Sigmoid colon (tissue), 7 donors: ENCODE data around the gene VASP. TPM values are rescaled to one million over a fixed set of nuclear protein-coding genes. Genes with fewer than 3 reads are reported as not detected.

Experiments
- DNase-seq: peaks from one replicate; pipeline ENCODE4 v3.0.0-alpha.2; 2019
- H3K27ac ChIP-seq, 4 donors: fragments of 200-600 bp; sonication (generic); one replicate each; pipeline ENCODE4 v1.5.1; 2016 to 2019; ENCODE audit warnings: mild to moderate bottlenecking in 1 of 4
- H3K27me3 ChIP-seq, 3 donors: fragments of 200-600 bp; sonication (generic); one replicate each; pipeline ENCODE4 v1.5.1; 2019; ENCODE audit warnings: mild to moderate bottlenecking in 1 of 3
- H3K36me3 ChIP-seq, 4 donors: fragments of 200-600 bp; sonication (generic); one replicate each; pipeline ENCODE4 v1.5.1; 2016 to 2019
- H3K4me1 ChIP-seq, 4 donors: fragments of 200-600 bp; sonication (generic); one replicate each; pipeline ENCODE4 v1.5.1; 2017 to 2019
- H3K4me3 ChIP-seq, 4 donors: fragments of 200-600 bp; sonication (generic); one replicate each; pipeline ENCODE4 v1.5.1; 2017 to 2019; ENCODE audit warnings: mild to moderate bottlenecking in 2 of 4, moderate library complexity in 1 of 4
- H3K9me3 ChIP-seq, 4 donors: fragments of 200-600 bp in 3 of 4; sonication (generic) in 3 of 4; one replicate each; pipeline versions ENCODE4 v1.5.1 to v1.6.1; 2013 to 2019
- CTCF ChIP-seq, 4 experiments: fragments of 450-650 bp in 3 of 4; fragments of 200-600 bp in 1 of 4; IDR thresholded peaks; one replicate each; pipeline ENCODE4 v1.5.1; 2016 to 2019; ENCODE audit warnings: antibody characterized with exemption in 4 of 4, mild to moderate bottlenecking in 3 of 4, moderate library complexity in 2 of 4
- EP300 ChIP-seq, 4 donors: sonication (generic); formaldehyde crosslinking; IDR thresholded peaks; one replicate each; pipeline ENCODE4 v1.6.1; 2017; ENCODE audit warnings: antibody characterized with exemption in 4 of 4
- POLR2A ChIP-seq, 2 donors: fragments of 450-650 bp; IDR thresholded peaks; one replicate each; pipeline ENCODE4 v1.6.1; 2016; ENCODE audit warnings: antibody characterized with exemption in 2 of 2, mild to moderate bottlenecking in 2 of 2, moderate library complexity in 2 of 2
- POLR2AphosphoS5 ChIP-seq, 4 donors: sonication (generic); formaldehyde crosslinking; IDR thresholded peaks; one replicate each; pipeline ENCODE4 v1.6.1; 2017; ENCODE audit warnings: antibody characterized with exemption in 4 of 4
- WGBS, 2 donors: extraction: QIAGEN DNeasy Blood & Tissue Kit; methylation state at CpG; one replicate each; pipeline ENCODE4 v1.1.7; 2013; 5-methylcytosine and 5-hydroxymethylcytosine counted together
- intact Hi-C: fragments of 100-400 bp; cut with DNase I; formaldehyde crosslinking; loops from one replicate; pipeline ENCODE4 v1.15.1; 2023
- polyA plus RNA-seq, 3 donors: library from polyadenylated mRNA; stranded (reverse); fragments of 200-250 nt; gene quantifications; one replicate each; pipeline ENCODE4 v1.2.3, GENCODE V29; 2013
- total RNA-seq, 4 donors: library from RNA; depleted of rRNA; stranded (reverse); fragments of >200 nt; gene quantifications; one replicate each; pipeline ENCODE4 v1.1.0, GENCODE V29; 2016
- donor health status: healthy with polysubstance abuse.
- donor health status: Bipolar disorder and iron deficiency.
- donor health status: healthy.

VASP gene
- total and polyA plus RNA-seq, 7 donors: 101 to 223 (median 160) TPM

GRCh38 chr19:45554481-45554880 lies 47.2 kb downstream of the VASP start:
- intact Hi-C loops: no loop called here
- DNase-seq: no peak
- no peak overlapping the region for H3K4me3 ChIP-seq
- H3K27me3 ChIP-seq: no peaks in the 10 kb centered on the region
- no peak overlapping the region for H3K27ac ChIP-seq
- no peaks in the 10 kb centered on the region for H3K9me3 ChIP-seq
- WGBS, 2 donors: 90 to 92% methylated on average over 1 of the region's 1 CpG
- peaks cover 0 to 10% (median 3%) of the 10 kb centered on the region in 4 donors for H3K36me3 ChIP-seq
- TF ChIP-seq POLR2AphosphoS5 (IDR thresholded peaks at IDR 0.05) (no peak), CTCF (IDR thresholded peaks at IDR 0.05) (no peak), EP300 (IDR thresholded peaks at IDR 0.05) (no peak), POLR2A (IDR thresholded peaks at IDR 0.05) (no peak)
- peaks cover 0 to 6% (median 0%) of the 10 kb centered on the region in 4 donors for H3K4me1 ChIP-seq

- no peak for TF ChIP-seq CTCF (IDR thresholded peaks at IDR 0.05)
- intact Hi-C loops: loop anchor here (5.0 kb wide), 1 partner anchor 35 kb away; no protein-coding TSS in a partner anchor
- Histone ChIP-seq H3K4me1 (peaks cover 0 to 6% (median 0%) of the 10 kb centered on the region in 4 donors), H3K36me3 (peaks cover 0 to 10% (median 3%) of the 10 kb centered on the region in 4 donors), H3K9me3 (no peaks in the 10 kb centered on the region), H3K4me3 (no peak overlapping the region), H3K27me3 (no peaks in the 10 kb centered on the region), H3K27ac (no peak overlapping the region)
- 90 to 91% methylated on average over 5 of the region's 5 CpGs for WGBS, 2 donors
- DNase-seq: no peak
These were observed 49.6 kb downstream of the VASP start for GRCh38 chr19:45556835-45557234.

GRCh38 chr19:45558399-45558878 lies 51.2 kb downstream of the VASP start:
- no peak for DNase-seq
- H3K27ac ChIP-seq: no peak overlapping the region
- H3K4me3 ChIP-seq: no peak overlapping the region
- WGBS, 2 donors: 33 to 35% methylated on average over 10 of the region's 10 CpGs
- H3K4me1 ChIP-seq: peaks cover 0 to 6% (median 0%) of the 10 kb centered on the region in 4 donors
- TF ChIP-seq CTCF (IDR thresholded peaks at IDR 0.05) (peak; percentile 11 to 37 (median 27)), POLR2AphosphoS5 (IDR thresholded peaks at IDR 0.05) (no peak), EP300 (IDR thresholded peaks at IDR 0.05) (no peak), POLR2A (IDR thresholded peaks at IDR 0.05) (no peak)
- no peaks in the 10 kb centered on the region for H3K27me3 ChIP-seq
- intact Hi-C loops: loop anchor here (5.0 kb wide), 1 partner anchor 36 kb away; no protein-coding TSS in a partner anchor
- peaks cover 0 to 2% (median under 1%) of the 10 kb centered on the region in 4 donors for H3K36me3 ChIP-seq
- no peaks in the 10 kb centered on the region for H3K9me3 ChIP-seq

DNA sequence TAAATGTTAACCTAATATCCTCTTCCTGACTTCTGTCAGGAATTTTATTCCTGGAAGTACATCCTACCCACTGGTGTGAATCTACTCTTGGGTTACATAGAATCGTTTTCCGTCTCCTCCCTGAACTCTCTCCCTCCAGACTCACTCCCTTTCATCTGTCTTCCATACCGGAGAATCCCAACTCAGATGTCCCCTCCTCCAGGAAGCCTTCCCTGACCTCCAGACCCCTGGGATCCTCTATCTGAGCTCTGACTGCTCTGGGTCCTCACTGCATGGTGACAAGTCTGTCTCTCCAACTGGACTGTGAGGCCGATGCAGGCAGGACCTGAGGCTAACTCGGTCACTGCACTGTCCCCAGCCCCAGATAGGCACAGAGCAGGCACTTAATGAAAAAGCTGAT lies 52.8 kb downstream of the VASP start:
- intact Hi-C loops: no loop called here
- Histone ChIP-seq H3K9me3 (no peaks in the 10 kb centered on the region), H3K4me1 (peaks cover 0 to 6% (median 0%) of the 10 kb centered on the region in 4 donors), H3K4me3 (no peak overlapping the region), H3K27ac (no peak overlapping the region), H3K36me3 (no peaks in the 10 kb centered on the region), H3K27me3 (no peaks in the 10 kb centered on the region)
- 94 to 96% methylated on average over 5 of the region's 5 CpGs for WGBS, 2 donors
- DNase-seq: no peak
- TF ChIP-seq CTCF (IDR thresholded peaks at IDR 0.05) (no peak), POLR2AphosphoS5 (IDR thresholded peaks at IDR 0.05) (no peak), EP300 (IDR thresholded peaks at IDR 0.05) (no peak), POLR2A (IDR thresholded peaks at IDR 0.05) (no peak)

DNA sequence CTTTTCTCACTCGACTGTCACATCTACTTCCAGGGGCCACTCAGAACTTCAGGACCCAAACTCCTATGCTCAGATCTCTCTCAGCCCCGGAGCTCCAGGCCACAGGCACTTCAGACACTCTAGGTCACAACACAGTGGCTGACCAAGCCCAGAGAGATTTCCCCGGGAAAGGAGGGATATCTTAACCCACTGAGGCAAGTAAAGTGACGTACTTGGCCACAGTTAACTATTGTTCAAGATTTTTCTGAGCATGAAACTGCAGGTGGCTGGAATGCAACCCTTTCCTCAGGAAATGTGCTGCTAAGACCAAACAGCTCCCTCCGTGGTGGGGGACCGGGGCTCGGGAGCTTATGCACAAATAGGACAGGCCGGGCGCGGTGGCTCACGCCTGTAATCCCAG lies 53.4 kb downstream of the VASP start:
- TF ChIP-seq CTCF (IDR thresholded peaks at IDR 0.05) (no peak), POLR2AphosphoS5 (IDR thresholded peaks at IDR 0.05) (no peak)
- Histone ChIP-seq H3K27me3 (no peaks in the 10 kb centered on the region), H3K4me3 (no peak overlapping the region), H3K9me3 (no peaks in the 10 kb centered on the region), H3K36me3 (no peaks in the 10 kb centered on the region), H3K4me1 (peaks cover 0 to 6% (median 0%) of the 10 kb centered on the region in 4 donors), H3K27ac (no peak overlapping the region)
- intact Hi-C loops: no loop called here
- 90 to 92% methylated on average over 11 of the region's 11 CpGs for WGBS, 2 donors
- DNase-seq: no peak
